WTC11 (cell line): ENCODE data around the gene WWOX. TPM values are rescaled to one million over a fixed set of nuclear protein-coding genes. Genes with fewer than 3 reads are reported as not detected.

Source experiments
- ATAC-seq: fragments of 200-7000 bp; cut with Tn5 transposase; 2 replicates; pipeline ENCODE4 v1.10.0; 2021; ENCODE audit warnings: mild to moderate bottlenecking, moderate library complexity
- CTCF ChIA-PET: fragments of 300-600 bp; sonication (Branson Sonifier 250); formaldehyde crosslinking; loops from one replicate; lab custom pipeline; 2021; ENCODE audit warnings: antibody characterized with exemption; lab: Charles Lee
- POLR2A ChIA-PET: fragments of 350-600 bp; sonication (Branson Sonifier 250); formaldehyde crosslinking; loops from one replicate; lab custom pipeline; 2021; ENCODE audit warnings: antibody characterized with exemption; lab: Charles Lee
- DNase-seq: peaks from one replicate; pipeline ENCODE4 v3.0.0; 2021; ENCODE audit warnings: low spot score
- H3K27ac Mint-ChIP-seq: 2 replicates; pipeline ENCODE4 v1.8.0; 2021; ENCODE audit warnings: mixed read lengths
- H3K27me3 Mint-ChIP-seq: 2 replicates; pipeline ENCODE4 v1.8.0; 2021; ENCODE audit warnings: low read depth, mild to moderate bottlenecking, moderate library complexity, mixed read lengths
- H3K36me3 Mint-ChIP-seq: 2 replicates; pipeline ENCODE4 v1.8.0; 2021; ENCODE audit warnings: mixed read lengths
- H3K4me1 Mint-ChIP-seq: 2 replicates; pipeline ENCODE4 v1.8.0; 2022; ENCODE audit warnings: mixed read lengths
- H3K4me3 Mint-ChIP-seq: 2 replicates; pipeline ENCODE4 v1.8.0; 2021; ENCODE audit warnings: mild to moderate bottlenecking, moderate library complexity, mixed read lengths
- H3K9me3 Mint-ChIP-seq: 2 replicates; pipeline ENCODE4 v1.8.0; 2021; ENCODE audit warnings: mixed read lengths
- FOXK1 ChIP-seq: sonication (generic); formaldehyde crosslinking; IDR thresholded peaks from 2 replicates; pipeline ENCODE4 v1.8.0; 2022; ENCODE audit warnings: mild to moderate bottlenecking, moderate library complexity, missing genetic modification reagents
- GABPB1 ChIP-seq: sonication (generic); formaldehyde crosslinking; IDR thresholded peaks from 2 replicates; pipeline ENCODE4 v1.8.1; 2023; ENCODE audit warnings: mild to moderate bottlenecking, missing genetic modification reagents
- MYBL2 ChIP-seq: sonication (generic); formaldehyde crosslinking; IDR thresholded peaks from 2 replicates; pipeline ENCODE4 v1.8.1; 2023; ENCODE audit warnings: mild to moderate bottlenecking, moderate library complexity, missing genetic modification reagents
- RELA ChIP-seq: sonication (generic); formaldehyde crosslinking; IDR thresholded peaks from 2 replicates; pipeline ENCODE4 v1.8.1; 2022; ENCODE audit warnings: missing genetic modification reagents, mild to moderate bottlenecking, borderline replicate concordance
- SP1 ChIP-seq: sonication (generic); formaldehyde crosslinking; conservative IDR thresholded peaks from 2 replicates; pipeline ENCODE4 v1.8.1; 2022; ENCODE audit warnings: missing genetic modification reagents
- TEAD4 ChIP-seq: sonication (generic); formaldehyde crosslinking; IDR thresholded peaks from 2 replicates; pipeline ENCODE4 v1.8.0; 2022; ENCODE audit warnings: mild to moderate bottlenecking, missing genetic modification reagents
- ZNF121 ChIP-seq: sonication (generic); formaldehyde crosslinking; IDR thresholded peaks from 2 replicates; pipeline ENCODE4 v1.8.0; 2023; ENCODE audit warnings: missing genetic modification reagents
- ZNF317 ChIP-seq: sonication (generic); formaldehyde crosslinking; IDR thresholded peaks from 2 replicates; pipeline ENCODE4 v1.8.1; 2023; ENCODE audit warnings: low read depth, mild to moderate bottlenecking, moderate library complexity, missing genetic modification reagents, borderline replicate concordance
- total RNA-seq: library from RNA; stranded (reverse); gene quantifications from 3 replicates; pipeline ENCODE4 v1.2.3, GENCODE V29; 2021
- TF ChIP-seq, protein P1 (sequence below): sonication (generic); formaldehyde crosslinking; IDR thresholded peaks from 2 replicates; pipeline ENCODE4 v1.8.0; 2023; ENCODE audit warnings: missing genetic modification reagents, mild to moderate bottlenecking, borderline replicate concordance
- TF ChIP-seq, protein P2 (sequence below): sonication (generic); formaldehyde crosslinking; IDR thresholded peaks from 2 replicates; pipeline ENCODE4 v1.8.0; 2022; ENCODE audit warnings: mild to moderate bottlenecking, missing genetic modification reagents
- TF ChIP-seq, protein P3 (sequence below): sonication (generic); formaldehyde crosslinking; conservative IDR thresholded peaks from 2 replicates; pipeline ENCODE4 v1.8.1; 2022; ENCODE audit warnings: mild to moderate bottlenecking, missing genetic modification reagents
- TF ChIP-seq, protein P4 (sequence below): sonication (generic); formaldehyde crosslinking; IDR thresholded peaks from 2 replicates; pipeline ENCODE4 v1.8.0; 2022; ENCODE audit warnings: mild to moderate bottlenecking, missing genetic modification reagents
- TF ChIP-seq, protein P5 (sequence below): fragments of 250-450 bp; sonication (Bioruptor Pico); IDR thresholded peaks from 2 replicates; pipeline ENCODE4 v1.9.0; 2021; ENCODE audit warnings: mild to moderate bottlenecking
- TF ChIP-seq, protein P6 (sequence below): sonication (generic); formaldehyde crosslinking; IDR thresholded peaks from 2 replicates; pipeline ENCODE4 v1.8.1; 2023; ENCODE audit warnings: mild to moderate bottlenecking, missing genetic modification reagents, moderate library complexity
- TF ChIP-seq, protein P7 (sequence below): sonication (generic); formaldehyde crosslinking; IDR thresholded peaks from 2 replicates; pipeline ENCODE4 v1.8.1; 2022; ENCODE audit warnings: low read depth, mild to moderate bottlenecking, moderate library complexity, missing genetic modification reagents, borderline replicate concordance

WWOX gene
- total RNA-seq, 1 experiment from 2014 or later, result 15.7 TPM

DNA sequence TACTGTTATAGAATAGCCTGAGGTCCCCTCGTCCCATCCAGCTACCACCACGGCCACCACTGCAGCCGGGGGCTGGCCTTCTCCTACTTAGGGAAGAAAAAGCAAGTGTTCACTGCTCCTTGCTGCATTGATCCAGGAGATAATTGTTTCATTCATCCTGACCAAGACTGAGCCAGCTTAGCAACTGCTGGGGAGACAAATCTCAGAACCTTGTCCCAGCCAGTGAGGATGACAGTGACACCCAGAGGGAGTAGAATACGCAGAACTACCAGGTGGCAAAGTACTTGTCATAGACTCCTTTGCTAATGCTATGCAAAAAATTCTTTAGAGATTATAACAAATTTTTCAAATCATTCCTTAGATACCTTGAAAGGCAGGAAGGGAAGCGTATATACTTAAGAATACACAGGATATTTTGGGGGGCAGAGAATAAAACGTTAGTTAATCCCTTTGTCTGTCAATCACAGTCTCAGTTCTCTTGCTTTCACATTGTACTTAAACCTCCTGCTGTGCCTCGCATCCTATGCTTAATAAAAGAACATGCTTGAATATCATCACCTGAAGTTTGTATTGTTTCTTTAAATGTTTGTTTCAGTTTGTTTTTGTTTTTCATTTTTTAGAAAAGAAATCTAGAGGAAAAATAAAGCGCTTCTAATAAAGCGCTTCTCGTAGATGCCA lies 1112.8 kb downstream of the WWOX start (continued):
- TF ChIP-seq, protein P1, sequence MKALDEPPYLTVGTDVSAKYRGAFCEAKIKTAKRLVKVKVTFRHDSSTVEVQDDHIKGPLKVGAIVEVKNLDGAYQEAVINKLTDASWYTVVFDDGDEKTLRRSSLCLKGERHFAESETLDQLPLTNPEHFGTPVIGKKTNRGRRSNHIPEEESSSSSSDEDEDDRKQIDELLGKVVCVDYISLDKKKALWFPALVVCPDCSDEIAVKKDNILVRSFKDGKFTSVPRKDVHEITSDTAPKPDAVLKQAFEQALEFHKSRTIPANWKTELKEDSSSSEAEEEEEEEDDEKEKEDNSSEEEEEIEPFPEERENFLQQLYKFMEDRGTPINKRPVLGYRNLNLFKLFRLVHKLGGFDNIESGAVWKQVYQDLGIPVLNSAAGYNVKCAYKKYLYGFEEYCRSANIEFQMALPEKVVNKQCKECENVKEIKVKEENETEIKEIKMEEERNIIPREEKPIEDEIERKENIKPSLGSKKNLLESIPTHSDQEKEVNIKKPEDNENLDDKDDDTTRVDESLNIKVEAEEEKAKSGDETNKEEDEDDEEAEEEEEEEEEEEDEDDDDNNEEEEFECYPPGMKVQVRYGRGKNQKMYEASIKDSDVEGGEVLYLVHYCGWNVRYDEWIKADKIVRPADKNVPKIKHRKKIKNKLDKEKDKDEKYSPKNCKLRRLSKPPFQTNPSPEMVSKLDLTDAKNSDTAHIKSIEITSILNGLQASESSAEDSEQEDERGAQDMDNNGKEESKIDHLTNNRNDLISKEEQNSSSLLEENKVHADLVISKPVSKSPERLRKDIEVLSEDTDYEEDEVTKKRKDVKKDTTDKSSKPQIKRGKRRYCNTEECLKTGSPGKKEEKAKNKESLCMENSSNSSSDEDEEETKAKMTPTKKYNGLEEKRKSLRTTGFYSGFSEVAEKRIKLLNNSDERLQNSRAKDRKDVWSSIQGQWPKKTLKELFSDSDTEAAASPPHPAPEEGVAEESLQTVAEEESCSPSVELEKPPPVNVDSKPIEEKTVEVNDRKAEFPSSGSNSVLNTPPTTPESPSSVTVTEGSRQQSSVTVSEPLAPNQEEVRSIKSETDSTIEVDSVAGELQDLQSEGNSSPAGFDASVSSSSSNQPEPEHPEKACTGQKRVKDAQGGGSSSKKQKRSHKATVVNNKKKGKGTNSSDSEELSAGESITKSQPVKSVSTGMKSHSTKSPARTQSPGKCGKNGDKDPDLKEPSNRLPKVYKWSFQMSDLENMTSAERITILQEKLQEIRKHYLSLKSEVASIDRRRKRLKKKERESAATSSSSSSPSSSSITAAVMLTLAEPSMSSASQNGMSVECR (CRISPR knock-in tag), result no peak
- TF ChIP-seq GABPB1 (CRISPR knock-in tag), result no peak
- TF ChIP-seq FOXK1, result no peak
- no peak for TF ChIP-seq TEAD4 (CRISPR knock-in tag)
- TF ChIP-seq, protein P2, sequence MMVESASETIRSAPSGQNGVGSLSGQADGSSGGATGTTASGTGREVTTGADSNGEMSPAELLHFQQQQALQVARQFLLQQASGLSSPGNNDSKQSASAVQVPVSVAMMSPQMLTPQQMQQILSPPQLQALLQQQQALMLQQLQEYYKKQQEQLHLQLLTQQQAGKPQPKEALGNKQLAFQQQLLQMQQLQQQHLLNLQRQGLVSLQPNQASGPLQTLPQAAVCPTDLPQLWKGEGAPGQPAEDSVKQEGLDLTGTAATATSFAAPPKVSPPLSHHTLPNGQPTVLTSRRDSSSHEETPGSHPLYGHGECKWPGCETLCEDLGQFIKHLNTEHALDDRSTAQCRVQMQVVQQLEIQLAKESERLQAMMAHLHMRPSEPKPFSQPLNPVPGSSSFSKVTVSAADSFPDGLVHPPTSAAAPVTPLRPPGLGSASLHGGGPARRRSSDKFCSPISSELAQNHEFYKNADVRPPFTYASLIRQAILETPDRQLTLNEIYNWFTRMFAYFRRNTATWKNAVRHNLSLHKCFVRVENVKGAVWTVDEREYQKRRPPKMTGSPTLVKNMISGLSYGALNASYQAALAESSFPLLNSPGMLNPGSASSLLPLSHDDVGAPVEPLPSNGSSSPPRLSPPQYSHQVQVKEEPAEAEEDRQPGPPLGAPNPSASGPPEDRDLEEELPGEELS, result no peak
- TF ChIP-seq, protein P3, sequence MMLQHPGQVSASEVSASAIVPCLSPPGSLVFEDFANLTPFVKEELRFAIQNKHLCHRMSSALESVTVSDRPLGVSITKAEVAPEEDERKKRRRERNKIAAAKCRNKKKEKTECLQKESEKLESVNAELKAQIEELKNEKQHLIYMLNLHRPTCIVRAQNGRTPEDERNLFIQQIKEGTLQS (CRISPR knock-in tag), result no peak
- TF ChIP-seq SP1 (CRISPR knock-in tag), result no peak
- TF ChIP-seq ZNF317 (CRISPR knock-in tag), result no peak
- TF ChIP-seq, protein P4, sequence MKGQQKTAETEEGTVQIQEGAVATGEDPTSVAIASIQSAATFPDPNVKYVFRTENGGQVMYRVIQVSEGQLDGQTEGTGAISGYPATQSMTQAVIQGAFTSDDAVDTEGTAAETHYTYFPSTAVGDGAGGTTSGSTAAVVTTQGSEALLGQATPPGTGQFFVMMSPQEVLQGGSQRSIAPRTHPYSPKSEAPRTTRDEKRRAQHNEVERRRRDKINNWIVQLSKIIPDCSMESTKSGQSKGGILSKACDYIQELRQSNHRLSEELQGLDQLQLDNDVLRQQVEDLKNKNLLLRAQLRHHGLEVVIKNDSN (CRISPR knock-in tag), result no peak
- no peak for TF ChIP-seq RELA
- TF ChIP-seq, protein P5, sequence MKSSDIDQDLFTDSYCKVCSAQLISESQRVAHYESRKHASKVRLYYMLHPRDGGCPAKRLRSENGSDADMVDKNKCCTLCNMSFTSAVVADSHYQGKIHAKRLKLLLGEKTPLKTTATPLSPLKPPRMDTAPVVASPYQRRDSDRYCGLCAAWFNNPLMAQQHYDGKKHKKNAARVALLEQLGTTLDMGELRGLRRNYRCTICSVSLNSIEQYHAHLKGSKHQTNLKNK (CRISPR knock-in tag), result no peak
- no peak for TF ChIP-seq ZNF121
- TF ChIP-seq, all 79 proteins: peak for 0

DNA sequence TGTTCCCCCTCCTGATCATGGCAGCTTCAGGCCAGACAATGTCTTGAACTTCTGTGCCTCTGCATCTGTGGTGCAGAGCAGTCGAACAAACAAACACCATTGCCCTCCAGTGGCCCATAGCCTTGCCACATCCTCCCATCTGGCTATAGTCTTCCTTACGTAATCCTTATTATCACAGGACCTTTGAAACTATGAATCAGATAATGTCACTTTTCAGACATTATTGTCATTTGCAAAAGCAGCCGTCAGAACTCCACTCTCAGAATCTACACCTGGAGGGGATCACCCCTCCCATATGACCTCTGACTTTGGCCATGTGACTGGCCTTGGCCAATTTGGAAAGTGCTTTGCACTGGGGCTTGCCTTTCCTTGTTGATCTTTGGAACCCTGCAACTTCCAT lies 1113.8 kb downstream of the WWOX start:
- Mint-ChIP-seq H3K36me3 (peaks cover 7% of the 10 kb centered on the region), H3K4me1 (peaks cover 33% of the 10 kb centered on the region), H3K4me3 (no peak overlapping the region), H3K27me3 (no peaks in the 10 kb centered on the region), H3K27ac (no peak overlapping the region; the same call in 1 of the 2 replicates), H3K9me3 (peaks cover 9% of the 10 kb centered on the region)
- TF ChIP-seq, protein P6, sequence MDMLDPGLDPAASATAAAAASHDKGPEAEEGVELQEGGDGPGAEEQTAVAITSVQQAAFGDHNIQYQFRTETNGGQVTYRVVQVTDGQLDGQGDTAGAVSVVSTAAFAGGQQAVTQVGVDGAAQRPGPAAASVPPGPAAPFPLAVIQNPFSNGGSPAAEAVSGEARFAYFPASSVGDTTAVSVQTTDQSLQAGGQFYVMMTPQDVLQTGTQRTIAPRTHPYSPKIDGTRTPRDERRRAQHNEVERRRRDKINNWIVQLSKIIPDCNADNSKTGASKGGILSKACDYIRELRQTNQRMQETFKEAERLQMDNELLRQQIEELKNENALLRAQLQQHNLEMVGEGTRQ (CRISPR knock-in tag), result peak; percentile 19; the same call in 1 of the 2 replicates
- TF ChIP-seq MYBL2 (CRISPR knock-in tag), result no peak
- TF ChIP-seq, protein P7, sequence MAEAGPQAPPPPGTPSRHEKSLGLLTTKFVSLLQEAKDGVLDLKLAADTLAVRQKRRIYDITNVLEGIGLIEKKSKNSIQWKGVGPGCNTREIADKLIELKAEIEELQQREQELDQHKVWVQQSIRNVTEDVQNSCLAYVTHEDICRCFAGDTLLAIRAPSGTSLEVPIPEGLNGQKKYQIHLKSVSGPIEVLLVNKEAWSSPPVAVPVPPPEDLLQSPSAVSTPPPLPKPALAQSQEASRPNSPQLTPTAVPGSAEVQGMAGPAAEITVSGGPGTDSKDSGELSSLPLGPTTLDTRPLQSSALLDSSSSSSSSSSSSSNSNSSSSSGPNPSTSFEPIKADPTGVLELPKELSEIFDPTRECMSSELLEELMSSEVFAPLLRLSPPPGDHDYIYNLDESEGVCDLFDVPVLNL (CRISPR knock-in tag), result no peak
- ChIA-PET POLR2A (no interaction called here), CTCF (interaction anchor here (1.0 kb wide), 1 partner anchor 288 kb away, joined by 4 read pairs; no protein-coding TSS in a partner anchor)
- ATAC-seq (peak; percentile 67), DNase-seq (no peak)
